ENCODE measurements around the gene COPS7A. TPM values are rescaled to one million over a fixed set of nuclear protein-coding genes. Genes with fewer than 3 reads are reported as not detected.
A peak's percentile ranks its signal among the peaks of the same experiment; 100 is the strongest.

COPS7A gene
- total RNA-seq, 3 donors from 2014 or later, result 52.1 to 72.2 (median 59.9) TPM

DNA sequence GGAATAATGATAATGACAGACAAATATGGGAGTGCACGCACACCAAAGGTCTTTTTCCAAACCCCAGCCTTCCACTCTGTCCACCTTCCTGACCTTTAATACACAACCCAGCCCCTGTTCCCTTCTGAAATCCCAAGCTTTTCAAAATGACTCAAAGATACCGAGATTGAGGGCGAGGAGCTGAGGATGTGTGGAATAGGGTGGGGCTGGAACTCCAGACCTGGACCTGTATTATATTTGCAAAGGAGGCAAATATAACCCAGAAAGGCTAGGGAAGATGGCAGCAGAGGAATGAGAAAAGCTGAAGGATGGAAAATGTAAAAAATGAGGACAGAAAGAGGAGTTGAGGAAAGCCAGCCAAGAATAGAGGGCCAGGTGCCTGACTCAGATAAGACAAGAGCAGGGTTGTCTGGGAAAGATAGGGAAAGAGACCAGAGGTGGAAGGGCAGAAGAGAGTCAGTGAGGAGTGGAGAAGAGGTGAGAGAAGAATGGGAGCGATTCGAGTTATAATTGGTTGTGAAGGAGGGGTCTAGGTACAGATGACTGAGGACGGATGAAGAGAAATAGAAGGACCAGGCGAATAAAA lies 41.3 kb downstream of the COPS7A start:
- Histone ChIP-seq H3K4me3 (peak overlapping the region in 2 of 3 donors; percentile 75 to 99), H3K4me1 (peaks cover 11 to 16% of the 10 kb centered on the region in 2 donors), H3K36me3 (no peaks in the 10 kb centered on the region), H3K27me3 (no peaks in the 10 kb centered on the region), H3K9me3 (no peaks in the 10 kb centered on the region), H3K27ac (peak overlapping the region; percentile 95 to 100)
- TF ChIP-seq POLR2A (IDR thresholded peaks at IDR 0.05) (no peak), POLR2AphosphoS5 (IDR thresholded peaks at IDR 0.05) (no peak)
- TF ChIP-seq, protein P1, sequence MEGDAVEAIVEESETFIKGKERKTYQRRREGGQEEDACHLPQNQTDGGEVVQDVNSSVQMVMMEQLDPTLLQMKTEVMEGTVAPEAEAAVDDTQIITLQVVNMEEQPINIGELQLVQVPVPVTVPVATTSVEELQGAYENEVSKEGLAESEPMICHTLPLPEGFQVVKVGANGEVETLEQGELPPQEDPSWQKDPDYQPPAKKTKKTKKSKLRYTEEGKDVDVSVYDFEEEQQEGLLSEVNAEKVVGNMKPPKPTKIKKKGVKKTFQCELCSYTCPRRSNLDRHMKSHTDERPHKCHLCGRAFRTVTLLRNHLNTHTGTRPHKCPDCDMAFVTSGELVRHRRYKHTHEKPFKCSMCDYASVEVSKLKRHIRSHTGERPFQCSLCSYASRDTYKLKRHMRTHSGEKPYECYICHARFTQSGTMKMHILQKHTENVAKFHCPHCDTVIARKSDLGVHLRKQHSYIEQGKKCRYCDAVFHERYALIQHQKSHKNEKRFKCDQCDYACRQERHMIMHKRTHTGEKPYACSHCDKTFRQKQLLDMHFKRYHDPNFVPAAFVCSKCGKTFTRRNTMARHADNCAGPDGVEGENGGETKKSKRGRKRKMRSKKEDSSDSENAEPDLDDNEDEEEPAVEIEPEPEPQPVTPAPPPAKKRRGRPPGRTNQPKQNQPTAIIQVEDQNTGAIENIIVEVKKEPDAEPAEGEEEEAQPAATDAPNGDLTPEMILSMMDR (IDR thresholded peaks at IDR 0.05), result no peak
- intact Hi-C loops (cut with DNase I; ENCODE audit: low total_unique reads), result no loop called here
- no peak for DNase-seq (ENCODE audit: low spot score in 2 of 2)

GRCh38 chr12:6765634-6766581 lies 42.1 kb downstream of the COPS7A start, which contains the start of gene PTMS:
TSS of gene PTMS (plus strand) at chr12:6766363. CDS start at chr12:6766706, 343 bp downstream.
- no peaks in the 10 kb centered on the region for H3K27me3 ChIP-seq
- peak within 1 kb of the TSS; percentile 95 to 100 for H3K27ac ChIP-seq
- intact Hi-C loops (cut with DNase I; ENCODE audit: low total_unique reads), result no loop called here
- H3K4me3 ChIP-seq, result peak within 1 kb of the TSS; percentile 75 to 99 (median 77)
- no peaks in the 10 kb centered on the region for H3K9me3 ChIP-seq
- H3K4me1 ChIP-seq, result peaks cover 11 to 16% of the 10 kb centered on the region in 2 donors
- peak; percentile 84 to 90 for DNase-seq (ENCODE audit: low spot score in 2 of 2)
- no peaks in the 10 kb centered on the region for H3K36me3 ChIP-seq
- peak; percentile 48 to 91 (median 49) for TF ChIP-seq POLR2AphosphoS5 (IDR thresholded peaks at IDR 0.05)
- TF ChIP-seq, protein P1 (IDR thresholded peaks at IDR 0.05), result no peak
- TF ChIP-seq POLR2A (IDR thresholded peaks at IDR 0.05), result peak; percentile 49

GRCh38 chr12:6766651-6767349 lies 43.0 kb downstream of the COPS7A start:
- no peaks in the 10 kb centered on the region for H3K36me3 ChIP-seq
- H3K4me3 ChIP-seq, result peak overlapping the region; percentile 75 to 99 (median 77)
- H3K27me3 ChIP-seq, result no peaks in the 10 kb centered on the region
- intact Hi-C loops (cut with DNase I; ENCODE audit: low total_unique reads), result no loop called here
- peaks cover 11 to 17% of the 10 kb centered on the region in 2 donors for H3K4me1 ChIP-seq
- DNase-seq (ENCODE audit: low spot score in 2 of 2), result peak; percentile 74 to 84
- TF ChIP-seq POLR2AphosphoS5 (IDR thresholded peaks at IDR 0.05) (peak; percentile 23 to 70 (median 68)), POLR2A (IDR thresholded peaks at IDR 0.05) (no peak)
- TF ChIP-seq, protein P1 (IDR thresholded peaks at IDR 0.05), result peak in 2 of 3 donors; percentile 30 to 67
- H3K27ac ChIP-seq, result peak overlapping the region; percentile 95 to 100
- no peaks in the 10 kb centered on the region for H3K9me3 ChIP-seq

GRCh38 chr12:6767353-6768319 lies 43.8 kb downstream of the COPS7A start:
- intact Hi-C loops (cut with DNase I; ENCODE audit: low total_unique reads), result no loop called here
- TF ChIP-seq POLR2A (IDR thresholded peaks at IDR 0.05), result no peak
- no peak for TF ChIP-seq POLR2AphosphoS5 (IDR thresholded peaks at IDR 0.05)
- TF ChIP-seq, protein P1 (IDR thresholded peaks at IDR 0.05), result no peak

More at GRCh38 chr12:6767353-6768319, 43.8 kb downstream of the COPS7A start:
- no peaks in the 10 kb centered on the region for H3K27me3 ChIP-seq
- peak in 1 of 2 donors; percentile 37 for DNase-seq (ENCODE audit: low spot score in 2 of 2)
- H3K27ac ChIP-seq, result peak overlapping the region; percentile 95 to 100
- H3K9me3 ChIP-seq, result no peaks in the 10 kb centered on the region
- H3K4me3 ChIP-seq, result peak overlapping the region; percentile 75 to 99 (median 77)
- no peaks in the 10 kb centered on the region for H3K36me3 ChIP-seq
- H3K4me1 ChIP-seq, result peaks cover 11 to 23% of the 10 kb centered on the region in 2 donors
